BJ (cell line): ENCODE data around the gene TTC24. TPM values are rescaled to one million over a fixed set of nuclear protein-coding genes. Genes with fewer than 3 reads are reported as not detected.
"Not testable (repeated sequence)": the region's sequence is repeated elsewhere in the genome, so short reads cannot be mapped to it uniquely, and the experiment has no call there.

Source experiments
- CTCF ChIA-PET: fragments of 350-600 bp; formaldehyde crosslinking; extraction: SDS; loops from one replicate; lab custom pipeline; 2021; ENCODE audit warnings: antibody characterized with exemption, inconsistent platforms; lab: Yijun Ruan, JAX
- POLR2A ChIA-PET: fragments of 300-600 bp; sonication (Branson Sonifier 250); formaldehyde crosslinking; extraction: SDS; loops from one replicate; lab custom pipeline; 2021; ENCODE audit warnings: antibody characterized with exemption; lab: Charles Lee
- DNase-seq: peaks from one replicate; pipeline ENCODE4 v3.0.0-alpha.2; 2011; ENCODE audit warnings: low read depth
- H3K27me3 ChIP-seq: 2 replicates; pipeline ENCODE4 v1.6.0; 2011; ENCODE audit warnings: low read length; ENCODE audit not compliant: control insufficient read depth, insufficient read depth
- H3K36me3 ChIP-seq: 2 replicates; pipeline ENCODE4 v1.5.1; 2011; ENCODE audit warnings: low read length; ENCODE audit not compliant: control insufficient read depth, insufficient read depth
- H3K4me3 ChIP-seq: 2 replicates; pipeline ENCODE4 v1.5.1; 2011; ENCODE audit warnings: low read depth, mild to moderate bottlenecking, control low read depth, low read length
- polyA plus RNA-seq: library from polyadenylated mRNA; depleted of rRNA; stranded (reverse); fragments of >200 nt; gene quantifications from 2 replicates; pipeline ENCODE4 v1.2.3, GENCODE V29; 2011
- TF ChIP-seq, protein P1 (sequence below): IDR thresholded peaks from 2 replicates; pipeline ENCODE4 v1.5.1; 2011; ENCODE audit warnings: low read depth, mild to moderate bottlenecking, control low read depth, inconsistent platforms, low read length, moderate library complexity; ENCODE audit not compliant: insufficient read depth

TTC24 gene
- polyA plus RNA-seq, 1 experiment, result not detected

DNA sequence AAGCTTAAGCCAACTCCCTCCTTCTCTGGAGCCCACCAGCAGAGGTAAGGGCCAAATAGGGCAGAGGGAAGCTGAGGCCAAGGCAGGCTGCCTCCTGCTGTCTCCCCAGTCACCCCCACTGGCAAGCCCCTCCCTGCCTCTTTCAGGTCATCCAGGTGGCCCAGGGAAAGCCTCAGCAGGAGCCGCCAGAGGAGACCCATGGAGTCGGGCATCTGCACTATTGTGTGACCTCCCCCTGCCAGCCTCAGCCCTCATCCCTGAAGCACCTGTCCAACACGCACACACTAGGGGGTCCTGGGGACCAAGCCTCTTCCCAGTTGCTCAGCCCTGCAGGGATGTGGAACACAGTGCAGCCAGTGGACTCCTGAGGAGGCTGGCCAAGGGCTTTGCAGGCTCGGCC is 6.8 kb downstream of the TTC24 start:
- CTCF ChIA-PET, result interaction anchor here (0.8 to 2.6 kb wide), 9 partner anchors 15 to 201 kb away, joined by 3 to 14 read pairs (median 5); no protein-coding TSS in a partner anchor
- POLR2A ChIA-PET, result no interaction called here
- TF ChIP-seq, protein P1, sequence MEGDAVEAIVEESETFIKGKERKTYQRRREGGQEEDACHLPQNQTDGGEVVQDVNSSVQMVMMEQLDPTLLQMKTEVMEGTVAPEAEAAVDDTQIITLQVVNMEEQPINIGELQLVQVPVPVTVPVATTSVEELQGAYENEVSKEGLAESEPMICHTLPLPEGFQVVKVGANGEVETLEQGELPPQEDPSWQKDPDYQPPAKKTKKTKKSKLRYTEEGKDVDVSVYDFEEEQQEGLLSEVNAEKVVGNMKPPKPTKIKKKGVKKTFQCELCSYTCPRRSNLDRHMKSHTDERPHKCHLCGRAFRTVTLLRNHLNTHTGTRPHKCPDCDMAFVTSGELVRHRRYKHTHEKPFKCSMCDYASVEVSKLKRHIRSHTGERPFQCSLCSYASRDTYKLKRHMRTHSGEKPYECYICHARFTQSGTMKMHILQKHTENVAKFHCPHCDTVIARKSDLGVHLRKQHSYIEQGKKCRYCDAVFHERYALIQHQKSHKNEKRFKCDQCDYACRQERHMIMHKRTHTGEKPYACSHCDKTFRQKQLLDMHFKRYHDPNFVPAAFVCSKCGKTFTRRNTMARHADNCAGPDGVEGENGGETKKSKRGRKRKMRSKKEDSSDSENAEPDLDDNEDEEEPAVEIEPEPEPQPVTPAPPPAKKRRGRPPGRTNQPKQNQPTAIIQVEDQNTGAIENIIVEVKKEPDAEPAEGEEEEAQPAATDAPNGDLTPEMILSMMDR, result no peak
- H3K27me3 ChIP-seq, result 0 out of 2 replicates have a peak, but pooled peaks cover 2% of the 10 kb centered on the region
- H3K36me3 ChIP-seq, result no peaks in the 10 kb centered on the region
- DNase-seq, result no peak
- no peak overlapping the region for H3K4me3 ChIP-seq

DNA sequence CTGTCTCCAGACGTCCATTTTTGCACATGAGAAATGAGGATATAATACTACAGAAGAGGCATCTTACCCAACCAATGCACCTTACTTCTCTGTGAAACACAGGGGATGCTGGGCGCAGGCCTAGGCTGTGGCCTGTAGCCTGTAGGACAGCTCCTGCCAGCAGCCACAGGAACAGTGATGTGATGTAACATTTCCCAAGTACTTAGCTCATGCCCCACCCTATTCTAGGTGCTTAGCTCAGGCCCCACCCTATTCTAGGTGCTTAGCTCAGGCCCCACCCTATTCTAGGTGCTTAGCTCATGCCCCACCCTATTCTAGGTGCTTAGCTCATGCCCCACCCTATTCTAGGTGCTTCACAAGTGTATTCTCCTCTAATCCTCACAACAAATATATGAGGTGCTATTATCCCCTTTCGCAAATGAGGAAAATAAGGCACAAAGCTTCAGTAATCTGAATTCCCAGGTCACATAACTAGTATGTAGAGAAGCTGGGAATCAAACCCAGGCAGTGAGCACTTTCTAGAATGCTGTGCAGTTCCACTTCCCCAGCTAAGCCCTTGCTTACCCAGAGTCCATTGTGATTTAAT is 7.5 kb downstream of the TTC24 start:
- no peak overlapping the region for H3K4me3 ChIP-seq
- H3K36me3 ChIP-seq, result no peaks in the 10 kb centered on the region
- 0 out of 2 replicates have a peak, but pooled peaks cover 2% of the 10 kb centered on the region for H3K27me3 ChIP-seq
- CTCF ChIA-PET, result interaction anchor here (0.8 to 2.6 kb wide), 5 partner anchors 16 to 202 kb away, joined by 3 to 14 read pairs (median 6); no protein-coding TSS in a partner anchor
- TF ChIP-seq, protein P1, result no peak
- POLR2A ChIA-PET, result no interaction called here
- DNase-seq, result no peak

DNA sequence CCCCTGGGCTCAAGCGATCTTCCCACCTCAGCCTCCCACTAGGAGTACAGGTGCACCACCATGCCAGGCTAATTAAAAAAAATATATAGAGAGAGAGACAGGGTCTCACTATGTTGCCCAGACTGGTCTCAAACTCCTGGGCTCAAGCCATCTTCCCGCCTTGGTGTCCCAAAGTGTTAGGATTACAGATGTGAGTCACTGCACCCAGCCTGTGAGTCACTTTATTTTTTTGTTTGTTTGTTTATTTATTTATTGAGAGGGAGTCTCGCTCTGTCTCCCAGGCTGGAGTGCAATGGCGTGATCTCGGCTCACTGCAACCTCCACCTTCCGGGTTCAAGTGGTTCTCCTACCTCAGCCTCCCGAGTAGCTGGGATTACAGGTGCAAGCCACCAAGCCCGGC is 8.4 kb downstream of the TTC24 start:
- H3K36me3 ChIP-seq, POLR2A ChIA-PET, H3K4me3 ChIP-seq, H3K27me3 ChIP-seq, DNase-seq: not testable (repeated sequence)
- CTCF ChIA-PET, result interaction anchor here (1.7 kb wide), 1 partner anchor 90 kb away, joined by 5 read pairs; the partner anchor contains the start of gene NES

DNA sequence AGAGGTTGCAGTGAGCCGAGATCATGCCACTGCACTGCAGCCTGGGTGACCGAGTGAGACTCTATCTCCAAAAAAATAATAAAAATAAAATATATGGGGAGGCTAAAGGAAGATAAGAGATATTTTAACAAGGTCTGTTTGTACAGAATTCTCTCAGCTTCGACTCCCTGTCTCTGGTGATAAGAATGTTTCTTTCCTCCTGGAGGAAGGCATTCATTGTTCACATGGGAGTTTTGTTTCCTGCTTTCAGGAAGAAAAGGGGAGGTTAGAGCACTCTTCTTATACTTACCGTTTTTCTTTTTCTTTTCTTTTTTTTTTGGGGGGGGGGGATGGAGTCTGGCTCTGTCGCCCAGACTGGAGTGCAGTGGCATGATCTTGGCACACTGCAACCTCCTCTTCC is 10.0 kb downstream of the TTC24 start:
- CTCF ChIA-PET, result interaction anchor here (0.9 to 1.7 kb wide), 7 partner anchors 19 to 204 kb away, joined by 3 to 7 read pairs (median 3); partner anchors contain the start of gene NES
- 0 out of 2 replicates have a peak, but pooled peaks cover 2% of the 10 kb centered on the region for H3K27me3 ChIP-seq
- POLR2A ChIA-PET, result interaction anchor here (0.6 kb wide), 1 partner anchor 628 kb away, joined by 6 read pairs; no protein-coding TSS in a partner anchor

DNA sequence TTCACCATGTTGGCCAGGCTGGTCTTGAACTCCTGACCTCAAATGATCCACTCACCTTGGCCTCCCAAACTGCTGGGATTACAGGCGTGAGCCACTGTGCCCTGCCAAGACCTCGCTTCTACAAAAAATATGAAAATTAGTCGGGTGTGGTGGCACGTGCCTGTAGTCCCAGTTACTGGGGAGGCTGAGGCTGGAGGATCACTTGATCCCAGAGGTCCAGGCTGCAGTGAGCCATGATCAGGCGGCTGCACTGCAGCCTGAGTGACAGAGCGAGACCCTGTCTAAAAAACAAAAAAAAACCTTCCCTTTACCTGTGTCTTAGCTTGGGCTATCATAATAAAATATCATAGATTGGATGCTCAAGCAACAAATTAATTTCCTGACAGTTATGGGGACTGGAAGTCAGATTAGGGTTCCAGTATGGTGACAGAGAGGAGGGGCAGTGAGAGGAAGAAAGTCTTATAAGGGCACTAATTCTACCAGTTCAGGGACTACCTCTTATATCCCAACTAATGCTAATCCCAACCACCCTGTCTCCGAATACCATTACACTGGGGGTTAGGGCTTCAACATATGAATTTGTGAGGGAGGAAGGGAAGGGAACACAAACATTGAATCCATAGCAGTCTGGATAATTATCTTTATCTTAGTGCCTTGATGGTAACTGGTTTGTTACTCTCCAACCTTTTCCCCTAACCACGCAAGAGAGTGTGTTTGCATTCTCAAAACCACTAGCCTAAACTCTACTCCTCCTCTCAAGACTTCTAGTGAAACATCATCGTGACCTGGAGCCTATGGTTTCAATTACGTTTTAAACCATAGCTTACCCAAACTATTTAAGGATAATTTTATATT is 11.0 kb downstream of the TTC24 start:
- TF ChIP-seq, protein P1, result no peak

More for the DNA sequence above, 10.0 kb downstream of the TTC24 start:
- TF ChIP-seq, protein P1, result no peak
- no peaks in the 10 kb centered on the region; the same call in 1 of the 2 replicates for H3K36me3 ChIP-seq
- DNase-seq, result no peak
- no peak overlapping the region for H3K4me3 ChIP-seq

More for the DNA sequence above, 11.0 kb downstream of the TTC24 start:
- peaks cover 4% of the 10 kb centered on the region for H3K36me3 ChIP-seq
- ChIA-PET POLR2A (no interaction called here), CTCF (interaction anchor here (0.6 to 2.6 kb wide), 13 partner anchors 9 to 234 kb away, joined by 3 to 16 read pairs (median 5); partner anchors contain the start of gene GPATCH4)
- no peak for DNase-seq
- 0 out of 2 replicates have a peak, but pooled peaks cover 2% of the 10 kb centered on the region for H3K27me3 ChIP-seq
- no peak overlapping the region for H3K4me3 ChIP-seq
